HepG2 (cell line): ENCODE results near the gene GPR89A.
"Not testable (repeated sequence)": the region's sequence is repeated elsewhere in the genome, so short reads cannot be mapped to it uniquely, and the experiment has no call there.

Experiments
- POLR2A ChIP-seq, 2 experiments: IDR thresholded peaks; 2 replicates each; pipeline ENCODE4 v1.6.1; 2011; ENCODE audit warnings: low read depth in 2 of 2, low read length in 2 of 2, mild to moderate bottlenecking in 1 of 2, moderate library complexity in 1 of 2; ENCODE audit not compliant: insufficient read depth in 1 of 2
- ZNF232 ChIP-seq: sonication (generic); formaldehyde crosslinking; IDR thresholded peaks from 2 replicates; pipeline ENCODE4 v1.4.0; 2020; ENCODE audit warnings: missing genetic modification reagents, borderline replicate concordance

DNA sequence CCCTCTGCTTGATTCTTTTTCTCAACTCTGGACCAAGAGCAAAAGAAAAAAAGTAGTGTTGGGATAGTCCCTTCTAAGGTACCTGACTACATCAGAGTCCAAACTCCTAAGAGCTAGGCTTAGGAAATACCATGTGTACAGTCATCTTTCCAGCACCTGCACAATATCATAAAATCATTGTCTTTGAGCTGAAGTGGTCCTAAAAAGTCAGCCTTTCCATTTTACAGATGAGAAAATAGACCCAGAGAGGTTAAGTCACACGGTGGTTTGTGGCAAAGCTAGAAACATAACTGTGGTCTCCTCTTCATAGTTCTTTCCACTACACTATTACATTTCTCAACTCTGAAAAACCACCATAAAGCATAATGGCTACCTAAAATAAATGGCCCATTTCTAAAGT lies 36.2 kb downstream of the GPR89A start:
- not testable (repeated sequence) for TF ChIP-seq ZNF232 (CRISPR knock-in tag); POLR2A (IDR thresholded peaks at IDR 0.05; ENCODE audit: insufficient read depth in 1 of 2, low read depth in 2 of 2, low read length in 2 of 2)
